ENCODE measurements around the gene AHR. TPM values are rescaled to one million over a fixed set of nuclear protein-coding genes. Genes with fewer than 3 reads are reported as not detected.
"Not testable (repeated sequence)": the region's sequence is repeated elsewhere in the genome, so short reads cannot be mapped to it uniquely, and the experiment has no call there.

AHR gene
- total RNA-seq, 1 experiment from 2014 or later = 72.7 TPM

GRCh38 chr7:17391366-17391765, 92.9 kb downstream of the AHR start:
- TF ChIP-seq EZH2 (IDR thresholded peaks at IDR 0.05; ENCODE audit: low read length, unreplicated experiment) = no peak
- no peak for TF ChIP-seq EZH2phosphoT487 (IDR thresholded peaks at IDR 0.05; ENCODE audit: borderline replicate concordance, low read length)
- TF ChIP-seq CTCF (conservative IDR thresholded peaks at IDR 0.05; ENCODE audit: low read depth, low read length) = no peak
- POLR2A ChIA-PET (ENCODE audit: unreplicated experiment) = no interaction called here
- H2AFZ ChIP-seq (ENCODE audit: low read length) = no peak overlapping the region
- H3K27ac ChIP-seq (ENCODE audit: low read length) = no peak overlapping the region
- DNase-seq (no peak), ATAC-seq (no peak)
- no peak overlapping the region for H3K4me3 ChIP-seq (ENCODE audit: low read length)
- CTCF ChIA-PET = interaction anchor here (0.6 kb wide), 1 partner anchor 460 kb away, joined by 4 read pairs; no protein-coding TSS in a partner anchor
- H3K36me3 ChIP-seq (ENCODE audit: low read depth, low read length) = no peaks in the 10 kb centered on the region; the same call in 1 of the 2 replicates
- no TSS peak for BruUV-seq (replicated peaks)
- H3K4me2 ChIP-seq (ENCODE audit: low read length) = no peak overlapping the region
- H3K79me2 ChIP-seq (ENCODE audit: low read length) = no peaks in the 10 kb centered on the region
- no peaks in the 10 kb centered on the region for H3K27me3 ChIP-seq (ENCODE audit: low read length)
- no peaks in the 10 kb centered on the region for H3K9me3 ChIP-seq (ENCODE audit: low read length)
- intact Hi-C loops (cut with micrococcal nuclease) = no loop called here
- 0 out of 2 replicates have a peak, but pooled peaks cover 3% of the 10 kb centered on the region for H3K9me2 ChIP-seq (replicated peaks; ENCODE audit: low read length)
- no peaks in the 10 kb centered on the region for H3F3A ChIP-seq (ENCODE audit: low read length, unreplicated experiment)
- H4K20me1 ChIP-seq (ENCODE audit: low read length) = no peaks in the 10 kb centered on the region
- H3K9ac ChIP-seq (ENCODE audit: low read length) = no peak overlapping the region
- H3K4me1 ChIP-seq (ENCODE audit: insufficient read depth, low read length) = no peaks in the 10 kb centered on the region

GRCh38 chr7:17392846-17393245, 94.4 kb downstream of the AHR start:
- Histone ChIP-seq H3K4me1 (ENCODE audit: insufficient read depth, low read length) (no peaks in the 10 kb centered on the region), H2AFZ (ENCODE audit: low read length) (no peak overlapping the region), H3K9ac (ENCODE audit: low read length) (no peak overlapping the region), H3F3A (ENCODE audit: low read length, unreplicated experiment) (no peaks in the 10 kb centered on the region), H3K4me2 (ENCODE audit: low read length) (no peak overlapping the region), H3K4me3 (ENCODE audit: low read length) (no peak overlapping the region), H3K27me3 (ENCODE audit: low read length) (no peaks in the 10 kb centered on the region), H4K20me1 (ENCODE audit: low read length) (no peaks in the 10 kb centered on the region), H3K9me2 (replicated peaks; ENCODE audit: low read length) (no peaks in the 10 kb centered on the region), H3K27ac (ENCODE audit: low read length) (no peak overlapping the region), H3K9me3 (ENCODE audit: low read length) (no peaks in the 10 kb centered on the region), H3K79me2 (ENCODE audit: low read length) (no peaks in the 10 kb centered on the region), H3K36me3 (ENCODE audit: low read depth, low read length) (no peaks in the 10 kb centered on the region; the same call in 1 of the 2 replicates)
- ATAC-seq (no peak), DNase-seq (no peak)
- ChIA-PET POLR2A (ENCODE audit: unreplicated experiment) (no interaction called here), CTCF (no interaction called here)
- BruUV-seq (replicated peaks) = no TSS peak
- TF ChIP-seq EZH2 (IDR thresholded peaks at IDR 0.05; ENCODE audit: low read length, unreplicated experiment) (no peak), CTCF (conservative IDR thresholded peaks at IDR 0.05; ENCODE audit: low read depth, low read length) (no peak), EZH2phosphoT487 (IDR thresholded peaks at IDR 0.05; ENCODE audit: borderline replicate concordance, low read length) (no peak)
- intact Hi-C loops (cut with micrococcal nuclease) = no loop called here

GRCh38 chr7:17394563-17394962, 96.1 kb downstream of the AHR start:
- H3K4me1 ChIP-seq (ENCODE audit: insufficient read depth, low read length); H3K27ac ChIP-seq (ENCODE audit: low read length); H3F3A ChIP-seq (ENCODE audit: low read length, unreplicated experiment); H3K27me3 ChIP-seq (ENCODE audit: low read length); POLR2A ChIA-PET (ENCODE audit: unreplicated experiment); DNase-seq; H3K9me3 ChIP-seq (ENCODE audit: low read length); H3K4me2 ChIP-seq (ENCODE audit: low read length); H3K36me3 ChIP-seq (ENCODE audit: low read depth, low read length); BruUV-seq (replicated peaks); H2AFZ ChIP-seq (ENCODE audit: low read length); intact Hi-C loops (cut with micrococcal nuclease); H3K79me2 ChIP-seq (ENCODE audit: low read length); H3K9ac ChIP-seq (ENCODE audit: low read length); CTCF ChIA-PET; ATAC-seq; H4K20me1 ChIP-seq (ENCODE audit: low read length); H3K9me2 ChIP-seq (replicated peaks; ENCODE audit: low read length); H3K4me3 ChIP-seq (ENCODE audit: low read length): not testable (repeated sequence)

All from PC-3 (cell line).